ENCODE measurements around the gene SPATS2L. TPM values are rescaled to one million over a fixed set of nuclear protein-coding genes. Genes with fewer than 3 reads are reported as not detected.

The SPATS2L gene
- polyA plus RNA-seq, 1 of the 3 experiments (the other 2 are of a cell fraction) = 86.8 TPM

DNA sequence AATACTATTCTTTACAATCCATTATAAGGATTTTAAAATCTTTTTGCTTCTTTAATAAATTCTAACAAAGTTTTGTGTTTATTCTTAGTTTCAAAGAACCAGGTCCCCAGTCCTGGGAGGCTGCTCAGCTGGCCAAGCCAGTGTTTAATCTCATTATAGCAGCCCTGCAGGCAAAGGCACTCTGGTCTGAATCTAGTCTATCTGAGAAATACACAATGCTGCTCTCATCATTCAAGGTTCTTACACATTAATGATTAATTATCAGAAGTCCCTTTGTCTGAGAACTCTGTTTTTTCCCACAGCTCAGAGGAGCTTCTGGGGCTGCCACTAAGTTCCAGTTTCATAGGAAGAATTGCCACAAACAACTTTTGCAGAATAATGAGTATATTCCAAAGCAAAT, 175.7 kb downstream of the SPATS2L start:
- H4K20me1 ChIP-seq (ENCODE audit: insufficient read depth) = no peaks in the 10 kb centered on the region
- H2AFZ ChIP-seq (ENCODE audit: low read depth) = no peak overlapping the region
- peaks cover 20 to 28% of the 10 kb centered on the region in 2 experiments for H3K4me1 ChIP-seq (ENCODE audit: control insufficient read depth in 1 of 2, insufficient read depth in 2 of 2, low read depth in 1 of 2, low read length in 1 of 2)
- H3K27ac ChIP-seq (ENCODE audit: low read depth in 2 of 2, low read length in 1 of 2) = peak overlapping the region in 1 of 2 experiments; percentile 36; a peak in 2 of 4 replicates
- H3K27me3 ChIP-seq (ENCODE audit: insufficient read depth) = no peaks in the 10 kb centered on the region
- no peak overlapping the region for H3K9ac ChIP-seq
- H3K9me2 ChIP-seq = no peaks in the 10 kb centered on the region
- ChIA-PET POLR2A (interaction anchor here (1.3 kb wide), 1 partner anchor 11 kb away, joined by 4 read pairs; no protein-coding TSS in a partner anchor), CTCF (interaction anchor here (0.6 to 8.8 kb wide), 28 partner anchors 12 to 635 kb away, joined by 3 to 111 read pairs (median 4); partner anchors contain the start of gene KCTD18)
- TF ChIP-seq RCOR1 (IDR thresholded peaks at IDR 0.05; ENCODE audit: low read length) (peak; percentile 67; the same call in 1 of the 2 replicates), JUND (IDR thresholded peaks at IDR 0.05) (no peak), RAD21 (IDR thresholded peaks at IDR 0.05; ENCODE audit: low read length) (0 out of 2 replicates have a peak, but pooled peaks have one; percentile 5), EZH2phosphoT487 (IDR thresholded peaks at IDR 0.05; ENCODE audit: borderline replicate concordance, low read depth) (no peak), TCF12 (IDR thresholded peaks at IDR 0.05) (no peak), EP300 (IDR thresholded peaks at IDR 0.05; ENCODE audit: borderline replicate concordance in 1 of 2, low read depth in 1 of 2, low read length in 1 of 2) (peak in 1 of 2 experiments; percentile 47; a peak in 1 of 4 replicates), MXI1 (IDR thresholded peaks at IDR 0.05; ENCODE audit: low read depth, low read length) (no peak), FOXJ3 (CRISPR knock-in tag; IDR thresholded peaks at IDR 0.05) (no peak), SIN3A (IDR thresholded peaks at IDR 0.05; ENCODE audit: borderline replicate concordance, low read depth, low read length) (no peak)
- TF ChIP-seq, protein P1, sequence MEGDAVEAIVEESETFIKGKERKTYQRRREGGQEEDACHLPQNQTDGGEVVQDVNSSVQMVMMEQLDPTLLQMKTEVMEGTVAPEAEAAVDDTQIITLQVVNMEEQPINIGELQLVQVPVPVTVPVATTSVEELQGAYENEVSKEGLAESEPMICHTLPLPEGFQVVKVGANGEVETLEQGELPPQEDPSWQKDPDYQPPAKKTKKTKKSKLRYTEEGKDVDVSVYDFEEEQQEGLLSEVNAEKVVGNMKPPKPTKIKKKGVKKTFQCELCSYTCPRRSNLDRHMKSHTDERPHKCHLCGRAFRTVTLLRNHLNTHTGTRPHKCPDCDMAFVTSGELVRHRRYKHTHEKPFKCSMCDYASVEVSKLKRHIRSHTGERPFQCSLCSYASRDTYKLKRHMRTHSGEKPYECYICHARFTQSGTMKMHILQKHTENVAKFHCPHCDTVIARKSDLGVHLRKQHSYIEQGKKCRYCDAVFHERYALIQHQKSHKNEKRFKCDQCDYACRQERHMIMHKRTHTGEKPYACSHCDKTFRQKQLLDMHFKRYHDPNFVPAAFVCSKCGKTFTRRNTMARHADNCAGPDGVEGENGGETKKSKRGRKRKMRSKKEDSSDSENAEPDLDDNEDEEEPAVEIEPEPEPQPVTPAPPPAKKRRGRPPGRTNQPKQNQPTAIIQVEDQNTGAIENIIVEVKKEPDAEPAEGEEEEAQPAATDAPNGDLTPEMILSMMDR (IDR thresholded peaks at IDR 0.05) = no peak
- no peaks in the 10 kb centered on the region for H3K79me2 ChIP-seq (ENCODE audit: insufficient read depth)
- H3K9me3 ChIP-seq = no peaks in the 10 kb centered on the region
- no peak overlapping the region for H3K4me3 ChIP-seq (ENCODE audit: low read depth in 2 of 2, low read length in 1 of 2)
- no peak overlapping the region for H3K4me2 ChIP-seq
- DNase-seq = peak; percentile 71
- peaks cover 10 to 24% of the 10 kb centered on the region in 2 experiments for H3K36me3 ChIP-seq (replicated peaks in 1 of 2; ENCODE audit: control insufficient read depth in 1 of 2, insufficient read depth in 2 of 2, low read length in 1 of 2)
- peaks cover 29% of the 10 kb centered on the region for H3F3A ChIP-seq (replicated peaks; ENCODE audit: insufficient read depth)

GRCh38 chr2:200483729-200484198, 177.3 kb downstream of the SPATS2L start:
- peaks cover 0 to 13% of the 10 kb centered on the region in 2 experiments for H3K36me3 ChIP-seq (replicated peaks in 1 of 2; ENCODE audit: control insufficient read depth in 1 of 2, insufficient read depth in 2 of 2, low read length in 1 of 2)
- H3F3A ChIP-seq (replicated peaks; ENCODE audit: insufficient read depth) = peaks cover 24% of the 10 kb centered on the region
- H3K79me2 ChIP-seq (ENCODE audit: insufficient read depth) = no peaks in the 10 kb centered on the region
- H3K27me3 ChIP-seq (ENCODE audit: insufficient read depth) = no peaks in the 10 kb centered on the region
- no peaks in the 10 kb centered on the region for H4K20me1 ChIP-seq (ENCODE audit: insufficient read depth)
- TF ChIP-seq FOSL2 (IDR thresholded peaks at IDR 0.05; ENCODE audit: borderline replicate concordance, low read depth) (no peak), RAD21 (IDR thresholded peaks at IDR 0.05; ENCODE audit: low read length) (peak; percentile 30), SMC3 (IDR thresholded peaks at IDR 0.05; ENCODE audit: low read depth, low read length) (peak; percentile 20; the same call in 1 of the 2 replicates)
- TF ChIP-seq, protein P1 (IDR thresholded peaks at IDR 0.05) = peak; percentile 34
- H2AFZ ChIP-seq (ENCODE audit: low read depth) = no peak overlapping the region
- no peak overlapping the region for H3K27ac ChIP-seq (ENCODE audit: low read depth in 2 of 2, low read length in 1 of 2)
- no peaks in the 10 kb centered on the region for H3K9me3 ChIP-seq
- no peak overlapping the region for H3K4me2 ChIP-seq
- ChIA-PET CTCF (interaction anchor here (1.0 to 8.8 kb wide), 8 partner anchors 14 to 509 kb away, joined by 6 to 111 read pairs (median 17); partner anchors contain the start of gene KCTD18), POLR2A (interaction anchor here (0.8 kb wide), 2 partner anchors 26 to 177 kb away, joined by 3 read pairs; partner anchors contain the start of genes KCTD18 and SPATS2L)
- no CpG with 5 or more reads among the region's 4 CpGs for WGBS (ENCODE audit: low lambda C conversion rate)
- H3K4me3 ChIP-seq (ENCODE audit: low read depth in 2 of 2, low read length in 1 of 2) = no peak overlapping the region
- no peak overlapping the region for H3K9ac ChIP-seq
- DNase-seq = peak; percentile 34
- no peaks in the 10 kb centered on the region for H3K9me2 ChIP-seq
- peaks cover 20 to 25% of the 10 kb centered on the region in 2 experiments for H3K4me1 ChIP-seq (ENCODE audit: control insufficient read depth in 1 of 2, insufficient read depth in 2 of 2, low read depth in 1 of 2, low read length in 1 of 2)
